Astrocyte (in vitro differentiated cells and primary cell): ENCODE data around the gene PHEX. TPM values are rescaled to one million over a fixed set of nuclear protein-coding genes. Genes with fewer than 3 reads are reported as not detected.
A peak's percentile ranks its signal among the peaks of the same experiment; 100 is the strongest.

Experiments used
- DNase-seq: peaks from one replicate; pipeline ENCODE4 v3.0.0-alpha.2; 2010; ENCODE audit warnings: low read depth
- FAIRE-seq: peaks from 2 replicates; lab custom pipeline; 2011; peaks lifted over from hg19 to GRCh38; lab: Jason Lieb, UNC
- H2AFZ ChIP-seq: 2 replicates; pipeline ENCODE4 v1.6.0; 2012; ENCODE audit warnings: low read depth, low read length, inconsistent platforms
- H3K27ac ChIP-seq: 2 replicates; pipeline ENCODE4 v1.5.1; 2011; ENCODE audit warnings: low read depth, low read length, inconsistent platforms
- H3K27me3 ChIP-seq: 2 replicates; pipeline ENCODE4 v1.6.0; 2011; ENCODE audit warnings: low read length, inconsistent platforms; ENCODE audit not compliant: insufficient read depth
- H3K36me3 ChIP-seq: 2 replicates; pipeline ENCODE4 v1.5.1; 2011; ENCODE audit warnings: low read length, inconsistent platforms; ENCODE audit not compliant: insufficient read depth
- H3K4me1 ChIP-seq: 2 replicates; pipeline ENCODE4 v1.5.1; 2011; ENCODE audit warnings: low read length, inconsistent platforms; ENCODE audit not compliant: insufficient read depth
- H3K4me2 ChIP-seq: 2 replicates; pipeline ENCODE4 v1.6.0; 2012; ENCODE audit warnings: low read length, inconsistent platforms
- H3K4me3 ChIP-seq: 2 replicates; pipeline ENCODE4 v1.5.1; 2011; ENCODE audit warnings: low read depth, mild to moderate bottlenecking, low read length, inconsistent platforms; ENCODE audit not compliant: insufficient read depth
- H3K79me2 ChIP-seq: 2 replicates; pipeline ENCODE4 v1.6.0; 2012; ENCODE audit warnings: mild to moderate bottlenecking, low read length, inconsistent platforms; ENCODE audit not compliant: insufficient read depth
- H3K9ac ChIP-seq: 2 replicates; pipeline ENCODE4 v1.6.0; 2012; ENCODE audit warnings: mild to moderate bottlenecking, low read length, inconsistent platforms
- H3K9me3 ChIP-seq: 2 replicates; pipeline ENCODE4 v1.5.1; 2012; ENCODE audit warnings: low read depth, mild to moderate bottlenecking, low read length, inconsistent platforms; ENCODE audit not compliant: insufficient read depth
- H4K20me1 ChIP-seq: 2 replicates; pipeline ENCODE4 v1.6.0; 2012; ENCODE audit warnings: low read length, inconsistent platforms; ENCODE audit not compliant: insufficient read depth
- H3K27ac Mint-ChIP-seq: one replicate; pipeline ENCODE4 v1.8.0; 2021; ENCODE audit warnings: mild to moderate bottlenecking, mixed read lengths; ENCODE audit not compliant: unreplicated experiment
- H3K27me3 Mint-ChIP-seq: one replicate; pipeline ENCODE4 v1.8.0; 2021; ENCODE audit warnings: low read depth, mixed read lengths; ENCODE audit not compliant: unreplicated experiment
- H3K36me3 Mint-ChIP-seq: one replicate; pipeline ENCODE4 v1.8.0; 2021; ENCODE audit warnings: low read depth, mixed read lengths; ENCODE audit not compliant: unreplicated experiment
- H3K4me1 Mint-ChIP-seq: one replicate; pipeline ENCODE4 v1.8.0; 2021; ENCODE audit warnings: low read depth, mixed read lengths; ENCODE audit not compliant: unreplicated experiment
- H3K4me3 Mint-ChIP-seq: one replicate; pipeline ENCODE4 v1.8.0; 2021; ENCODE audit warnings: mild to moderate bottlenecking, moderate library complexity, mixed read lengths; ENCODE audit not compliant: unreplicated experiment
- H3K9me3 Mint-ChIP-seq: one replicate; pipeline ENCODE4 v1.8.0; 2021; ENCODE audit warnings: mild to moderate bottlenecking, mixed read lengths; ENCODE audit not compliant: unreplicated experiment
- CTCF ChIP-seq: IDR thresholded peaks from 2 replicates; pipeline ENCODE4 v1.5.1; 2011; ENCODE audit warnings: low read depth, mild to moderate bottlenecking, inconsistent platforms, low read length, moderate library complexity; ENCODE audit not compliant: insufficient read depth
- EZH2 ChIP-seq: IDR thresholded peaks from 2 replicates; pipeline ENCODE4 v1.6.1; 2012; ENCODE audit warnings: mild to moderate bottlenecking, low read length, inconsistent platforms; ENCODE audit not compliant: insufficient read depth
- total RNA-seq: library from RNA; stranded (reverse); gene quantifications from 2 replicates; pipeline ENCODE4 v1.2.1, GENCODE V29; 2021

PHEX gene
- total RNA-seq, 1 donor from 2014 or later: 0.36 TPM

GRCh38 chrX:22150371-22150770, 118.2 kb downstream of the PHEX start:
- Histone ChIP-seq H3K9me3 (no peaks in the 10 kb centered on the region), H3K27ac (no peak overlapping the region), H4K20me1 (no peaks in the 10 kb centered on the region), H3K79me2 (no peaks in the 10 kb centered on the region), H3K36me3 (no peaks in the 10 kb centered on the region), H3K4me3 (no peak overlapping the region), H3K4me2 (no peak overlapping the region), H3K9ac (no peak overlapping the region), H2AFZ (no peak overlapping the region), H3K27me3 (no peaks in the 10 kb centered on the region), H3K4me1 (no peaks in the 10 kb centered on the region)
- H3K27ac Mint-ChIP-seq: no peak overlapping the region
- no peaks in the 10 kb centered on the region for H3K36me3 Mint-ChIP-seq
- DNase-seq (no peak), FAIRE-seq (no peak)
- no peaks in the 10 kb centered on the region for H3K9me3 Mint-ChIP-seq
- TF ChIP-seq CTCF (no peak), EZH2 (no peak)
- H3K4me3 Mint-ChIP-seq: no peak overlapping the region
- H3K27me3 Mint-ChIP-seq: no peaks in the 10 kb centered on the region
- H3K4me1 Mint-ChIP-seq: no peaks in the 10 kb centered on the region

- H3K4me3 Mint-ChIP-seq: no peak overlapping the region
- no peak for TF ChIP-seq EZH2
- TF ChIP-seq CTCF: no peak
- no peaks in the 10 kb centered on the region for H3K36me3 ChIP-seq
- H4K20me1 ChIP-seq: no peaks in the 10 kb centered on the region
- H3K79me2 ChIP-seq: no peaks in the 10 kb centered on the region
- H3K27ac Mint-ChIP-seq: no peak overlapping the region
- H2AFZ ChIP-seq: no peak overlapping the region
- peaks cover 3% of the 10 kb centered on the region for H3K4me1 Mint-ChIP-seq
- H3K27me3 Mint-ChIP-seq: no peaks in the 10 kb centered on the region
- no peaks in the 10 kb centered on the region for H3K9me3 Mint-ChIP-seq
- no peaks in the 10 kb centered on the region for H3K9me3 ChIP-seq
- FAIRE-seq: no peak
- no peak overlapping the region for H3K27ac ChIP-seq
- no peak overlapping the region for H3K4me2 ChIP-seq
- no peaks in the 10 kb centered on the region for H3K36me3 Mint-ChIP-seq
- no peak overlapping the region for H3K9ac ChIP-seq
- no peaks in the 10 kb centered on the region for H3K27me3 ChIP-seq
- H3K4me1 ChIP-seq: no peaks in the 10 kb centered on the region
- DNase-seq: no peak
- H3K4me3 ChIP-seq: no peak overlapping the region
These were observed 123.0 kb downstream of the PHEX start for GRCh38 chrX:22155126-22155525.

- Mint-ChIP-seq H3K27ac (no peak overlapping the region), H3K36me3 (no peaks in the 10 kb centered on the region), H3K4me3 (no peak overlapping the region), H3K27me3 (no peaks in the 10 kb centered on the region), H3K4me1 (peaks cover 3% of the 10 kb centered on the region), H3K9me3 (no peaks in the 10 kb centered on the region)
- no peak overlapping the region for H2AFZ ChIP-seq
- no peak overlapping the region for H3K9ac ChIP-seq
- no peaks in the 10 kb centered on the region for H4K20me1 ChIP-seq
- H3K4me3 ChIP-seq: no peak overlapping the region
- DNase-seq (peak; percentile 36), FAIRE-seq (peak; percentile 91)
- no peaks in the 10 kb centered on the region for H3K36me3 ChIP-seq
- no peaks in the 10 kb centered on the region for H3K4me1 ChIP-seq
- H3K27ac ChIP-seq: no peak overlapping the region
- H3K27me3 ChIP-seq: no peaks in the 10 kb centered on the region
- H3K4me2 ChIP-seq: no peak overlapping the region
- no peaks in the 10 kb centered on the region for H3K9me3 ChIP-seq
- H3K79me2 ChIP-seq: no peaks in the 10 kb centered on the region
- TF ChIP-seq EZH2 (no peak), CTCF (no peak)
These were observed 126.9 kb downstream of the PHEX start for GRCh38 chrX:22159071-22159470.
